GM19240 (cell line): ENCODE data around the gene GRIN2C.
A peak's percentile ranks its signal among the peaks of the same experiment; 100 is the strongest.

ENCODE experiments used
- DNase-seq: peaks from one replicate; pipeline ENCODE4 v3.0.0; 2011; ENCODE audit warnings: low spot score; ENCODE audit not compliant: insufficient read length

The GRIN2C gene

DNA sequence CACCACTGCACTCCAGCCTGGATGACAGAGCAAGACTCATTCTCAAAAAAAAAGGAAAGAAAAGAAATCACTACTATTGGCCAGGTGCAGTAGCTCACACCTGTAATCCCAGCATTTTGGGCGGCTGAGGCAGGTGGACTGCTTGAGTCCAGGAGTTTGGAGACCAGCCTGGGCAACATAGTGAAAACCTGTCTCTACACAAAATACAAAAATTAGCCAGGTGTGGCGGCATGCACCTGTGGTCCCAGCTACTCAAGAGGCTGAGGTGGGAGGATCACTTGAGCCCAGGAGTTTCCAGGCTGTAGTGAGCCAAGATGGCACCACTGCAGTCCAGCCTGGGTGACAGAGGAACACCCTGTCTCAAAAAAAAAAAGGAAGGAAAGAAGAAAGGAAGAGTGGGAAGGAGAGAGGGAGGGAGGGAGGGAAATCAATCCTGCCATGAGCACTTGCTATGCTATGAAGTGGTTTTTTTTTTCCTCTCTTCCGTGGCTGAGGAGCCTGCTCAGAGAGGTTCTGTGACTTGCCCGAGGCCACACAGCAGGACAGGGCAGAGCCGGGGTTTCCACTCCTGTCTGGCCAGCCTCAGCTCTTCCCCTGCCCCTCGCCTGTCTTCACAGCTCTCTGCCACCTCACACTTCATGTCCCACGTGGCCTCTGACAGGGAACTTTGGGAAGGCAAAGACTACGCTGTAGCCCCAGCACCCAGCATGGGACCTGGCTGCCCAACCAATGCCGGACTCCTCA is 10.9 kb downstream of the GRIN2C start:
- DNase-seq = no peak

DNA sequence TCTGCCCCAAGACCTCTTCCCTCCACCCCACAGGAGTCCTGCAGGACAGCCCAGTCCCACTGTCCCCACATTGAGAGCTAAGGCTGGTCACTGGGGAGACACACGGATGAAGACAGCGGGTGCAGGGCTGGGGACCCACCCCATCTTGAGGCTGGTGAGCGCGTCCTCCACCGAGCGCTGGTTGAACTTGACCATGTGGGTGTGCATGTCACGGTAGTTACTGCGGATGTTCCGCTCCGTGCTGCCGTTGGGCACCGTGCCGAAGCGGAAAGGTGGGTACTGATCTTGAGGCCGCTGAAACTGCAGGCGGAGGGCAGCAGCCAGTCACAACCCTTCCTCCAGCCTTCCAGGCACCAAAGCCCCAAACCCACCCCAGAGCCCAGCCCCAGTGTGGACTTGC is 13.1 kb downstream of the GRIN2C start:
- no peak for DNase-seq

DNA sequence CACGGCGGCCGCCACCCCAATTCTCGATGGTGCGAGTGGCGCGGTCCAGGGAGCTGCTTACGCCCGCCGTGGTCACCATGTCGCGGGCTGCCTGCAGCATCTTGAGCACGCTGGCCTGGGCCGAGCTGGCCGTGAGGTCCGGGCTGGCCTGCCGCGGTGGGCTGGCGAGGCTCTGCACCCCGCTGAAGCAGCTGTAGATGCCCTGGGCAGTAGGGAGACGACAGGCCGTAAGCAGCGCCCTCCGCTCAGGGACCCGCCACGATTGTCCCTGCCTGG is 16.4 kb downstream of the GRIN2C start:
- no peak for DNase-seq

DNA sequence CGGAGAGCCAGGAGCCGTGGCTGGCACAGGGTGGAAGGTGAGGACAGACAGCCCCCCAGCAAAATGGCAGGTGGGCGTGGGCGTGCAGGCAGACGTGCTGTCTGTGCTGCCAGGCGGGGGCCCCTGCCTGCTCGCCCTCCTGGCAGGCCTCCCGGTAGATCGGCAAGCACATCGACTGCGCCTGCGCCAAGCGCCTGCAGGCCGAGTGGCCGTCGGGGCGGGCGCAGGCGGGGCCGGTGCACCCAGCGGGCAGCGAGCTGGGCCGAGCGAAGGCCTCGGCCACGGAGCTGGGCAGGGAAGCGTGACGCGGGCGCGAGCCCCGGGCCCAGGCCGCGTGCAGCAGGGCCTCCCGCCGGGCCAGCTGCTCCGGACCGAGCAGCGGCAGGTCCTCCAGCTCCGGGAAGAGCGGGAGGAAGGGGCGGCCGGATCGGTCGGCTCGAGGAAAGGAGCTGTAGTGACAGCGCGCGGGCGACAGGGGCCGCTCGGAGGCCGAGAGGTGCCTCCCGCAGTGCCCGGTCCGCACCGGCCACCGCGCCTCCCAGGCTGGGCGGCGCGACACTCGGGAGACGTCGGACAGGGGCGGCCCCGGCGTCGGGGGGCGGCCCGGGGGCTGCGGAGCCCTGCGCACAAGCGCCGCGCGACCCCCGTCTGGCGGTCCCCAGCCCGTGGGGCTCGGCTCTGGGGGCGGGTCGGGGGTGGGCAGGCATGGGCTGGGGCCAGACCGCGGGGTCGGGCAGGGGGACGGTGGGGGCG is 16.9 kb downstream of the GRIN2C start:
- no peak for DNase-seq

DNA sequence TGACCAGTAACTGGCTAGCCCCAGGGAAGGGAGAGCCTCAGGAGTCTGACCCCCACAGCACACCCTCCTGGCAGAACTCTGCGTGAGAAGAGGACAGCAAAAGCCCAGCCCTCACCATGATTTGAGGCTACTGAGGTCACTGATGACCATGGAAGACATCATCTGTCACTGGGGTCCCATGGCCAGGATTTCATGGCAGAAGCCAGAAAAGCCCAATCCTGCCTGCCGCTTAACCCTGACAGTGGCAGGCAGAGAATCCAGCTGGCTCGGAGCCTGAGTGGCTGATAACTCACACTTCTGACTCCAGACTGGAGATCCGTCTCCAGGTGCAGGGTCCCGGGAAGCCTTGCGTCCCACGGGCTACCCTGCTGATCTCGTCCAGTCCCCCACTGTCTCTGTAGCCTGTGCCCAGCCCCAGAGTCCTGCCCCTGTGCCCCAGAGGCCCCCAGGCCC is 17.5 kb downstream of the GRIN2C start:
- DNase-seq = no peak

DNA sequence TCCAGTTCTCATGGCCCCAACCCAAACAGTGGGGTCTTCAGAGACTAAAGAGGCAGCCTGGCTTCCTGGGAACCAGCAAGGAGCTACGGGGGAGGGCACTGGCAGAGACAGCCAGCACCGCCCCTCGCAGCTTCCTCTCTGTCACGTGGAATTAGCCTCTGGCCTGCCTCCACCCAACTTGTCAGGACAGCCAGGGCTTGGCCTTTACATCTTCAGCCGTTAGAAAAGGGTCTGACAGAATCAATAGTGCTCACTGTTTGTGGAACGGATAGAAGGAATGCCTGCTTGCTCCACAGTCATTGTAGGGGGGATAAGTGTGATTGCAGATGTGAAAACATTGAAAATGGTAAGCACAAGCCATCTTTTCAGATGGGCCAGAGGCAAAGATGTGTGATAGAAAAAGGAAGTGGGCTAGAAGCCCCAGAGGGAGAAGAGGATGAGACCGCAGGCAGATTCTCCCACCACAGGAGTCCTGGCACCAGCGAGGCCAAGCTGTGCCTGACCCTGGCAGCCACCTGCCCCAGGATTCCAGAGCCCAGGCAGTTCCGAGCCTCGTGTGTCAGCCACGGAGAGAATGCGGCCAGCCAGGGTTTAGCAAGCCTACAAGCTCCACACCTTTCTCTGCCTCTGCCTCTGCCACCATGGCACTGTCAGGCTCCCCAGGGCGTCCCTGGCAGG is 18.6 kb downstream of the GRIN2C start:
- DNase-seq = no peak

DNA sequence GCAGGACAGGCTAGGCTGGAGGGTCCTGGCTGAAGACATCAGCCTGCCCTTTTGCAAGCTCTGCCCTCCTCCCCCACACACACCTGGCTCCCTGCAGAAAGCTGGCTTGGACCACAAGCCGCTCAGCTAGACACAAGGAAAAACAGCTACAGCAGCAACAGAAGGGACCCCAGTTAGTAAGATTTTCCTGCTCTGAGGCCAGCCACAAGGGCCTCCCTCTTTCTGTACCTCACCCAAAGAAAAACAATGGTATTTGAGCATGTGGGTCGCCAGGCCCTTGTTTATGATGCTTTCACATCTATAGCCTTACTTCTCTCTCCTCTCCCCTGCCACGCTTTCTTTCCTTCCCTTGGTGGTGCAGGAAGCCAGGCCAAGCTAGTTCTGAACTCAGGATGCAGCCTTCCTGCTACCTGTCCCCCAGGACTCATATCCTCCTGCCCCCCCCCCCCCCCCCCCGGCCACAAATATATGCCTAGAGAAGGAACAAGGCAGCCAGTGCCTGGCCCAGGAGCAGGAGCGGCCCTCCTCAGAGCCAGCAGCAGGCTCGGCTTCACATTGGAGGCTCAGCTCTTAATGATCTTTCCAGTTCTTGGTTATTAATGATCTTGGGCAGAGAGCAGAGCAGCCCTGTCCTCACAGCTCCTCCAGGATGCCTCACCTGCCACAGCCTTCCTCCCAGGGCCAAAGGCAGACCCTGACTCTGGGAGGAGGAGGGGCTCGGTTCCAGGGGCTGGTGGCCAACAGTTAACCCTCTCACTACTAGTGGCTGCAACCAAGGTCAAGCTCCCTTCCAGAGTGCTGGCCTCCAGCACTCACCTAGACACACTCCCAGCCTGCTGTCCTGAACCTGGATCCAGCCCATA is 19.5 kb downstream of the GRIN2C start:
- DNase-seq = no peak

DNA sequence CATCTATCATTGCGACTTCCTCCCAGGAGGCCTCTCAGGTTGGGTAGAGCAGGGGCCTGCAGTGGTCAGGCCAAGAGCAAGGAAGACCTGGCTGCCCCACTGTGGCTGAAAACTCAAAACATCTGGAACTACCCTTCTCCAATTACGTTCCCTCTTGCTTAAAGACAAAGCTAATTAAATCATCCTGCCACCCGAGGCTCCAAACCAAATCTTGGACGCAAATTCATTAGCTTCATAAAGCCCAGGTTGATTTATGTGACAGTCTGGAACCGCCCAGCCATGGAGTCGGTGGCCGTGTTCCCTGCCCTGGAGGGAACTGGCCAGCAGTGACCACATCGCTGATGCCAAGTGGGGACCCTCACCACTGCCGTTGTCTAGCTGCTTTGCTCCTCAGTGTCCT is 21.4 kb downstream of the GRIN2C start:
- no peak for DNase-seq

DNA sequence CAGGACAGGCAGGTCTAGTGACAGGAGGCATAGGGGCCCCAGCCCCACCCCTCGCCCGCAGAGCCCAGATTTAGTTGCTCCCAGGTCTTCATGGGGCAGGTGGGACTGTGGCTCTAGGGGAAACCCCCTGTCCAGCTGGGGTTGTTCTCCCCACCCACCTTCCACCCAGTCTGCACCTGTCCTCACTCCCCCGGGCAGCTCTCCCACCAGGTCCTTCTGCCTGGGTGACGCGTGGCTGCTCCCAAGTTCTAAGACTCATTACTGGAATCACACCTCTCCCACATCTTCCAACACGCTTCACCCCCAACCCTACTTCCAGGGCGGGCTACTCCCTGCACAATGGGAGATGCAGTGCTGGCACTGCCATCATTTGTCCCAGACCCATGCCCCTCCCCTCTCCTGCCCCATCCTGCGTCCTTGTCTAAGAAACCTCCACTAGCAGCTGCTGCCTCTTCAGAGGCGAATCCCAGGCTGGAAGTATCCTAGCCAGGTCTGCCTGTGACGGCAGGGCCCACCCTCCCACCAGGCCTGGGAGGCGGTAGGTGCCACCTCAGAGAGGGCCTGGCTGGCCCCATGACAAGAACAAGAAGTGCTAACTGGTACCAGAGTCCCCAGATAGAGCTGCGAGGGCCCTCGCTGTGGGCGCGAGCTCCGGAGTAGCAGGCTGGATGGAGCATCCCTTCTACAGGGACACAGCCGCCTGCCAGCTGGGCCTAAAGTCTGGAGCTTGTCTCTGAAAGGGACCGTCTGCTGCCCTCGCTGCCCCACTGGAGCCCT is 22.8 kb downstream of the GRIN2C start:
- DNase-seq = no peak

DNA sequence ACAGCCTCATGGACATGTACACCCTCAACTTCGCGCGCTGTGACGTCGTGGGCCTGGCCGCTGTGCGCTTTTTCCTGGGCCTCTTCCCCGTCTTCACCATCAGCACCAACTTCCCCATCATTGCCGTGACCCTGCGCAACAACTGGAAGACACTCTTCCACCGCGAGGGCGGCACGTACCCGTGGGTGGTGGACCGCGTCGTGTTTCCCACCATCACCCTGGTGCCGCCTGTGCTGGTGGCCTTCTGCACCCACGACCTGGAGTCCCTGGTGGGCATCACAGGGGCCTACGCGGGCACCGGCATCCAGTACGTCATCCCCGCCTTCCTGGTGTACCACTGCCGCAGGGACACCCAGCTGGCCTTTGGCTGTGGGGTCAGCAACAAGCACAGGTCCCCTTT is 23.5 kb downstream of the GRIN2C start:
- DNase-seq = no peak

DNA sequence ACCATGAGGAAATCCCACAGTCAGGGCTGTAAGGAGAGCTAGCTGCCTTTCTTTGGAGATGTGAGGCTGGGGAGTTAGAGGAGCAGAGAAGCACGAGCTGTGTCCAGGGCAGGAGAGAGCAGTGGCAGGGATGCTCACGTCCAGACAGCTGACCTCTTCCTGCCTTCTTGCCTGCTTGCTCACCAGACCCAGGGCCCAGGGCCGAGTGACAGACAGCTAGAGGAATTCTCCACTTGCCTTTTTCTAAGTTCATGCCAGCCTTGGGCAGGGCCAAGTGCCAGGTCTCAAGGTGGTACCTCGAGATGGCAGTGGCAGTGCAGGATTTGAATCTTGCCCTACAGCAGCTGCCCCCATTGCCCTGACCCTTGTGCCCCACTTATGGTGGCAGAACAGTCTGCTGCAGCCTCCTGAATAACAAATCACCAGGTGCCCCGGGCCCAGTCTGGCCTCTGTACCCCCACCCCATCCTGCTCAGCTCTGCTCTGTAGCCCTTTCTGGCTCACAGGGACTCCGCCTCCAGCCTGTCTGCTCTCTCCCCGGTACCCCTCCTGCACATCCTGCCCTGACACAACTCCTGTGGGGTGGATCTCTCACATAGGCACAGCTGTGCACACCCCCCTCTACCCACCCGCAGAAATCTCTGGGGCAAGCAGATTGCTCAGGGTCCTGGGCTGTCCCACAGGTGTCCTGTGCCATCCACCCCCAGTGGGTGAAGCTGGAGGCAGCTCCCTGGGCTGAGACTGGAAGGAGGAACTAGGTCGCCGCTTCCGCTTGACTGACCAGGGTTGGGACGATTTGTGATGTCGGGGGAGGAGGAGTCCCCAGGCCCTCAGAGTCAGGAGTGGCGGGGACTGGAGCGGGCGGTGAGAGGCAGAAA is 25.9 kb downstream of the GRIN2C start:
- DNase-seq = peak; percentile 51

DNA sequence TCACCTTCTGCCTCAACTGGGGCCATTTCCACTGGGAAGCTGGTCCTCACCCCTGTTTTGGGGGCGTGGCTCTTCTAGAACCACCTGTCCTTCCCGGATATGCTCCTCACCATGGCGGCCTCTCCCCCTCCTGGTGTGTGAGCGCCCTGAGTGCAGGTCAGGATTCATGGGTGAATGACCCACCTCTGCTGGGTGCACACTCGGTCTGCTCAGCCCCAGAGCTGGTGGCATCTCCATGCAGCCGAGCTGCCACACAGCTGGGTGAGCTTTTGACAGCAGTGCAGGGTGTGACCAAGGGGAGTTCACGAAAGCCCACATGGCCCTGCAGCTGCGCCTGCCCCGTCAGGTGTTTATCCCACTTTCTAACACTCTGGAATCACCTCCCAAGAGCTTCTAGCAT is 27.3 kb downstream of the GRIN2C start:
- no peak for DNase-seq

DNA sequence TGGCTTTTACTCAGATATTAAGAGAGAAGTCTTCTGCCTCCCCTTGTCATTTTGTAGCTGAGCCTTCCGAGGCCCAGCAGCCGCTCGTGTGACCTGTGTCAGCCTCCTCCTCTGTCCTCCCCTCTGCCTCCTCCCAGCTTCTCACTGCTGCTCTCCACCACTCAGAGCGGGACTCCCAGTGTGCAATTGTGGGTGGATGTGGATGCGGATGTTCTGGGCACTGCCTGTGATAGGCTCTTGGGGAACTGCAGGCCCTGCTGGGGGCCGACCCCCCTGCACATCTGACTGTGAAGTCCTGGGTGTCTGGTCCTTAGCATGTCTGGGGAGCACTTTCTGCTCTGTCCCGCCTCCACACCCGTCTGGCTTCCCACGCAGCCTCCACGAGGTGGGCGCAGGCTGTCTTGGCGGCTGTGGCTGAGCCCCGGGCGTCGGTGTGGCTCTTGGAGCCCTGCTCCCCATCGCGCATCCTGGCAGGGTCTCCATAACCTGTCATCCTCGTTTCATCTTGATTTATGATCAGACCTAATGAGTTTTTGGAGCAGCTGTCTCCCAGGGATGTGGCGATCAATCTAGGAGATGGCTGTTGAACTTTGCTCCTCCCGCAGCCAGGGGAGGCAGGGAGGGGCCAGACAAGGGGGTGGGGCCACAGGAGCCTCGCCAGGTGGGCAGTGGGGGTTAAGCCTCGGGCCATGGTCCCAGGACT is 28.1 kb downstream of the GRIN2C start:
- DNase-seq = no peak

DNA sequence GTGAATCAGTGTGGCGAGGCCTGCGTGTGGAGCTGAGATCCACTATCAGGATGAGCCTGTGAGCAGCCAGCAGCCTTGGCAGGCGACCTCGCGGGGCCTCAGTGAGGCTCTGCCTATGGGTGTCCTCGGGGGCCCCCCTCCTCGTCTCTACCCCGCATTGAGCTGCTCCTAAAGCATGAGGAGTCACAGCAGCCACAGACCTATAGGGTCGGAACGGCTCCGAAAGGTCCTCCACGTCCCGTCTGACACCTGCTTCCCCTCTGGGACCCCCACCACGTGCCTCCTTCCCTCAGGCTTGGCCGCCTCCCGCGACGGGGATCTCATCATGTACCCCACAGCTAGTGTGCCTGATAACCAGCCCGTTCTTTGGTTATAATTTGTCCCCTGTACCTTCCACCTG is 28.8 kb downstream of the GRIN2C start:
- no peak for DNase-seq

DNA sequence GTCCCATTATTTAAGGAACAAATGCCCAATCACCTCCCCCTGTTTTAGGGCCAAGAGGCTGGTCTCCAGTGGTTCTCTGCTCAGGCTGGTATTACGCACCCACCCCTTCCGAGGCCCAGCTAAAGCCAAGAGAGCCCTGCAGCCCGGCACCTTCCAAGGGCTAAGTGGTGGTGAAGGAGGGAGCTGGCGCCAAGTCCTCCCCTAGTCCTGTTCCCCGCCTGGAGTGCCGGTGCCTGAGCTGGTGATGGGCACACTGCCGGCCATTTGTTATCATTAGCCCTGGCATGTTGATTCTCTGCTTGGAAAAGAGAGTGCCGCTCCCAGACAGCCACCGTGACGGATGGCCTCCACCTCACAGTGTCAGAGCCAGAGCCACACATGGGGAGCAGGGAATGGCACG is 31.9 kb downstream of the GRIN2C start:
- no peak for DNase-seq

DNA sequence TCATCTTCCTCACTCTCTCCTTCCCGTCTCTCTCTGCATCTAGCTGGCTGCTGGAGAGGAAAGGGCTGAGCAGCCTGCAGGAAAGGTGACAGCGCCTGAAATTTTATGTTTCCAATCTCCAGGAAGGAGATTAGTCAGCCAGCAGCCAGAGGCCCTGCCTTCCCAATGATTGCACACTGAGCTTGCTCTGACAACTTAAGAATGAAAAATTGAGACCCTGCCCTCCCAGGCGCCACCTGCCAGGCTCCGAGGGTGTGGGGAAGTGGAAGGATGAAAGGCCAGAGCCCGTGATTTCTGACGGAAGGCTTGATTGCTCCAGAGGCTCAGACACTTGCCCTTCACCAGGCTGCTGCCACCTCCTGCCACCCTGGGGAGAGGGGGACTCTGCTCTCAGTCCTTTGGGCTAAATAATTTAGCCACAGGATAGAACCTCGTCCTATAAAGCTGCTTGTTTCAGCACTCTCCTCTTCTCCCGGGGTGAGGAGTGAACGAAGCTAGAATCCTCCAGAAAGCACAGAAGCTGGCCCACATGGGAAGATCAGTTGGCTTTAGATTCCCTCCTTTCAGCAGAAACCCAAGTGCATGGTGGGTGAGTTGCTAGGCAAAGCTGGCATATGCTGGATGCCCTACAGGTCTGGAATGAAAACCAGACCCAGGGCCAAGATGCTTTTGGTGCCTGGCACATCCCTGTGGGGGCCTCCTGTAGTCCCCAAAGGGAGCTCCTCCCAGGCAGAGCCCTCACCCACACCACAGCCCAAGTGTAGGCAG is 33.5 kb downstream of the GRIN2C start:
- no peak for DNase-seq

DNA sequence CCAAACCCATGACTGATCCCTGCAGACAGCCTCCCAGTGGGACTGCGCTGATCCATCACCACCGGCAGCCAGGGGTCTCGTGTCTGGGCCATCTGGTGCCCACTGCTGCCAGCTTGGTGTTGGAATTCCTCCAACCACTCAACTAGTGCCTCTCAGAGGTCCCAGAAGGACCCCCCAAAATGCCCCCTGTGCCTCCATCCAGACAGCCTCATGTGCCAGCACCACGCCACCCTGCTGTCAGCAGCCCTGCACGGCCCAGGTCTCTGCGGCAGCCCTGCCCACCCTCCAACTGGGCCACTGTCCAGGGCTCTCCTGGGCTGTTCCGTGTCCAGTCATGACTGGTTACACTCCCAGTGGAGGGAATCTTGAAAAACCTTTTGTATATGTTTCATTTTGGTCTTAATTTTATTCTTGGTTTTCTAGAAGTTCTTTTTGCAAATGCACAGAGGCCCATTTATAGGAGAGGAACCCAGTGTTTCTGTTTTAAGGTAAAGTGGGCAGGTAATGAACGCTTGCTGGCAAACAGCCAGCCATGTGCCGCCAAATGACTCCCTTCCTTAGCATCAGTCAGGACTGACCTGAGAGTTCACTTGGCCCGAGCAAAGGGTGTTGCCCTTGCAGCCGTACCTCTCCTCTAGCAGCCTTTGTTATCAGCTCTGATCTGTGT is 34.6 kb downstream of the GRIN2C start:
- no peak for DNase-seq

DNA sequence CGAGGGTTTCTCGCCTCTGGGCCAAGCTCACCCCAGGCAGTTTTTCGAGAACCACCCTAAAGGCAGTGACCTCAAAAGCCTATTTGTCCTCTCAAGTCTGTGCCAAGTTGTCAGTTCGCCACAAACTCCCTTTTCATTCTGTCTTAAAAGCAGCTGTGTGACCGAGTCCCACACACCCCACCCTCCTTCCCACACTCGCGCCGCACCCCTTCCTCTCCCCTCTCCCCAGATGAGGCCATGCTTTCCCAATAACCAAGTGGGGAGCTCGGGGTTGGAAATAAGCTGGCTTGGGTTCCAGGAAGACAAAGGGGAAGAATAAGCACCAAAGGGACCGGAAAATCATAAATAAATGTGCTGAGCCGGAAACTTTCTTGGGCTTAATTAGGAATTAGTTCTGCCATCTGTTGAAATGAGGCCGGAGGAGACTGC is 36.7 kb downstream of the GRIN2C start:
- DNase-seq = no peak
